ENCODE data around the gene NT5DC3.
"Not testable (repeated sequence)": the region's sequence is repeated elsewhere in the genome, so short reads cannot be mapped to it uniquely, and the experiment has no call there.

The NT5DC3 gene

GRCh38 chr12:103855036-103855712 is 14.1 kb upstream of the NT5DC3 start:
- no peak for DNase-seq (ENCODE audit: low read depth)

GRCh38 chr12:103854372-103854973 is 13.4 kb upstream of the NT5DC3 start:
- DNase-seq (ENCODE audit: low read depth), result no peak

- DNase-seq (ENCODE audit: low read depth), result no peak
Measured at GRCh38 chr12:103852498-103852997, 11.5 kb upstream of the NT5DC3 start.

- DNase-seq (ENCODE audit: low read depth), result no peak
Measured at GRCh38 chr12:103851127-103851526, 10.1 kb upstream of the NT5DC3 start.

- DNase-seq (ENCODE audit: low read depth), result no peak
Measured at GRCh38 chr12:103850429-103850828, 9.4 kb upstream of the NT5DC3 start.

GRCh38 chr12:103848917-103849491 is 8.0 kb upstream of the NT5DC3 start:
- DNase-seq (ENCODE audit: low read depth), result no peak

- no peak for DNase-seq (ENCODE audit: low read depth)
Measured at GRCh38 chr12:103848143-103848542, 7.1 kb upstream of the NT5DC3 start.

- DNase-seq (ENCODE audit: low read depth), result no peak
Measured at GRCh38 chr12:103846415-103846814, 5.4 kb upstream of the NT5DC3 start.

- DNase-seq (ENCODE audit: low read depth), result no peak
Measured at GRCh38 chr12:103844305-103844704, 3.3 kb upstream of the NT5DC3 start.

- DNase-seq (ENCODE audit: low read depth), result peak; percentile 15
Measured at GRCh38 chr12:103841690-103842584, 903 bp upstream of the NT5DC3 start.

- DNase-seq (ENCODE audit: low read depth), result no peak
Measured at GRCh38 chr12:103840462-103840875, 565 bp downstream of the NT5DC3 start.

GRCh38 chr12:103839609-103840461 is 1.2 kb downstream of the NT5DC3 start:
- no peak for DNase-seq (ENCODE audit: low read depth)

- DNase-seq (ENCODE audit: low read depth), result no peak
Measured at GRCh38 chr12:103839103-103839502, 1.9 kb downstream of the NT5DC3 start.

GRCh38 chr12:103838254-103838914 is 2.6 kb downstream of the NT5DC3 start:
- no peak for DNase-seq (ENCODE audit: low read depth)

- no peak for DNase-seq (ENCODE audit: low read depth)
Measured at GRCh38 chr12:103836345-103836744, 4.7 kb downstream of the NT5DC3 start.

- DNase-seq (ENCODE audit: low read depth), result not testable (repeated sequence)
Measured at GRCh38 chr12:103835747-103836335, 5.2 kb downstream of the NT5DC3 start.

GRCh38 chr12:103834942-103835341 is 6.1 kb downstream of the NT5DC3 start:
- DNase-seq (ENCODE audit: low read depth), result no peak

GRCh38 chr12:103833891-103834290 is 7.1 kb downstream of the NT5DC3 start:
- no peak for DNase-seq (ENCODE audit: low read depth)

- DNase-seq (ENCODE audit: low read depth), result no peak
Measured at GRCh38 chr12:103833095-103833775, 7.8 kb downstream of the NT5DC3 start.
